HG02852 (cell line): ENCODE measurements around the gene MMP27.

Source experiments
- ATAC-seq: cut with Tn5 transposase; IDR thresholded peaks from one replicate; pipeline ENCODE4 v1.9.1; 2021; ENCODE audit warnings: mild to moderate bottlenecking, moderate library complexity; ENCODE audit not compliant: unreplicated experiment

Gene MMP27

DNA sequence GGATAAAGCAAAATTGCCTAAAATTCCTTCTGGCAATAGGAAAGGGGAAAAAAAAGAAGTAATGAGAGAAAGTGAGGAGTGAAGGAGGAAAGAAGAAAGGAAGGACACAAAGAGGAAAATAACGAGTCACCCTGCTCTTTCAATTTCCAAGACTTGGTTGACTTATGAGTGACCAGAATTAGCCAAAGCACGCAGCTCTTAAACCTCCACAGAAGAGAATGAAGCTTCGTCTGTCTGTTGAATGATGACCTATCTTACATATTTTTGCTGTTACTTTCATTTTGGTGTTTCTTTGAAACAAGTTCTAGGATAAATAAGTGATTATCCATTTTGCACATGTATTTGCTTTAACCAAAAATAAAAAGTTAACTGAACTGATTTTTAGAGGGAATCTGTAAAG lies 728 bp downstream of the MMP27 start:
- no peak for ATAC-seq

DNA sequence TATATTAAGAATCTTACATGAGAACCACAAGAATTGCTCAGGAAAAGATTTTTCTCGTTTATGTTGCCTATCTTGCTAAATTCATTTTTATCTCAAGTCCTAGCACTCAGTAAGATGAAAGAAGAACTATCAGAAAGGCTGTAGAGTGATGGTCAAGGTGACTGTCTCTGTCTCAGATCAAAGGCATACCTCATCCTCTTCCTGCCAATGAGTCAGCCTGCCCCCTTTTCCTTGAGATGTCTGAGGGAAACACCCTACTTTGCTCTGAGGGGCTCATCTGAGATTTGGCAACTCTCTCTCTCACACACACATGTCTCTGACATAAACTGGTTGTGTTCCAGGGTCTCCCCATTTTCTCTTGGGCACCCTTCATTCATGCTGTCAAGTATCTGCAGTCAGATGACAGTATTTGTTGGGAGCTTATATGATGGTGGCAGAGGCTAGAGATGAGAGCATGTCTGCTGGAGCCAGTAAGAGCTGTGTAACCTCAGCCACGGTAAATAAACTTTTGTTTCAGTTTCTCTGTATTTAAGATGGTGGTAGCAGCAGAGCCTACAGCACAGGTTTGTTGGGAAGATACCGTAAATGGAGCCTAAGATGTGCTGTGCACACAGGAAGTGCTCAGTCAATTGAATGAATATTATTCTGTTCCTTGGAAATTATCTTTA lies 1.6 kb downstream of the MMP27 start:
- no peak for ATAC-seq

DNA sequence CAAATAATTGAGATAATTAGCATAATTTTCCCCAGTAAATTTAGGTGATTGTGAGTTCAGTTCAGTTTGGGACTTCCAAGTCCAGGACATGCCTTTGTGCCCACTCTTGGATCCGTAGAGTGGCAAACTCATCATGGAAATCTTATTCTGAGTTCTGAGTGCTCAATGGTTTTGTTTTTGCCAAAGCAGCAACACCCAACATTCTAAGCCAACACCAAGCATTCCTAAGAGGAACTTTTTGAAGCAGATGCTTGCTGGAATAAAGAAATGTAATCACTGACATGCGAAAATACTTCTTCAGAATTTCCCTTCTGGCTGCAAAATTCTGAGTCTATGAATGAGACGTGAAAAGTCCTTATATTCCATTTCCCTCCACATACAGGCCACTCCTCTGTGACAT lies 10.4 kb downstream of the MMP27 start:
- ATAC-seq: no peak

DNA sequence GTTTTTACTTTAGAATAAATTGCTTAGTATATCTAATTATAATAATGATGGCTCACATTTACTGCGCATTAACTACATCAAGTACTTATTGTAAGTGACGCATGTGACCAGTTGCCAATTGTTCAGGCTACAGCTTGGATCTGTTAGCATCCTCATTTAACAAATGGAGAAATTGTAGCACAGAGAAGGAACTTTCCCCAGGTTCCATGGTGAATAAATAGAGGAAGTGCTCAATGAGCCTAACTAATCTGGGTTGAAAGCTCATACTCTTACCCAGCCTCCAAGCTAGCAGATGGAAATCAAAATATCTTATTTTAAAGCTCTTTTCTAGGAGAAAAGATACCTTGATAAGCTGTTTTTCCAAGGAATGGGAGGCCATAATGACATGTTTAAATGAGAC lies 19.8 kb downstream of the MMP27 start:
- no peak for ATAC-seq

DNA sequence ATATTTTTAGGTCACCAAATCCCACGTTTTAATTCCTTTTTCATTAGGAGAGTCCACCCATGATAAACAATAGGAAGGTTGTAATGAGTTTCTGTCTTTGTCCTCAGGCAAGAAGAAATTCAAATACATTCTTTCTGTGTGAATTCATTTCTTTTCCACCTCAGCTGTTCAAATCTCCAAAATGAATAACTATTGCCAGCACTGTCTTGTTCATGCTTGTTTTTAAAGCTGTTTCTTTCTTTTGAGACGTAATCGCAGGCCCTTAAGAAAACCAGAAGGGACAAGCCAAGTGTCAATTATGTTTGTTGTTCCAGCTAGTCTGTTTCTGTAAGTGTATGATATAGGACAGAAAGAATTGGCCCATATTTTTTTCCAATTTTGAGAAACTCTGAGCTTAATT lies 20.2 kb downstream of the MMP27 start:
- ATAC-seq: no peak

DNA sequence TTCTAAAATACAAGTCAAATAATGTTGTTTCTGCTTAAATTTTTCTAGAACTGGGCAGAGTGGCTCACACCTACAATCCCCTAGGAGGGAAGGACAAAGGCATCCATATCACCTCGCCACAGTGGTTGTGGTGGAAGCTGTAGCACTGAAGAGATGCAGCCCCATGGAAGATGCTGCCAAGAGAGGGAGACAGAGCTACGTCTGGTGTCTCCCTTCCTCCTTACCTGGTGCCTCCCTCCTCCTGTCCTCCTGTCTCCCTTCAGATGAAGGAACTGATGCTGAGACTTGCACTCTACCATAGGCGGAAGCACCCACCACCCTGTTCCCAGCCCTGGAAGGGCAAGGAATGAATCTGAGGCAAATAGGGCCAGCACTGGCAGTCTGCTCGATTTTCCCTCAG lies 22.3 kb downstream of the MMP27 start:
- ATAC-seq: no peak

DNA sequence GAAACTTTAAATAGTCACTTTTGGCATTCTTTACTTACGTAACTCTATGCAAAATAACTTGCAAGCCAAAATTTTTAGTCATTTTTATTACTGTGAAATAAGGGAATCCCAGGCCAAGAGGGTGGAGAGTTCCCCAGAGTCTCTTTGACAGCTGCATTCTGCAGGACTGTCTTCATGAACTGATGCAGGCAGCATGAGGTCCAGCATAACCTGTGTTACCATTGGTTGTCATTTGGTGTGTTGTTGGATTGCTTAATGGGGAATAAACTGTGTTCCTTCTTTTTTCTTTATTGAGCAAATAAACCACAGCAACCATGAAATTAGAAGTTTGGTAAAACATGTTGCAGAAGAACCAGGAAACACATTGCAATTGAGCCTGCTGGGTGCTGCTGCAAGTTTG lies 24.6 kb downstream of the MMP27 start:
- ATAC-seq: no peak

DNA sequence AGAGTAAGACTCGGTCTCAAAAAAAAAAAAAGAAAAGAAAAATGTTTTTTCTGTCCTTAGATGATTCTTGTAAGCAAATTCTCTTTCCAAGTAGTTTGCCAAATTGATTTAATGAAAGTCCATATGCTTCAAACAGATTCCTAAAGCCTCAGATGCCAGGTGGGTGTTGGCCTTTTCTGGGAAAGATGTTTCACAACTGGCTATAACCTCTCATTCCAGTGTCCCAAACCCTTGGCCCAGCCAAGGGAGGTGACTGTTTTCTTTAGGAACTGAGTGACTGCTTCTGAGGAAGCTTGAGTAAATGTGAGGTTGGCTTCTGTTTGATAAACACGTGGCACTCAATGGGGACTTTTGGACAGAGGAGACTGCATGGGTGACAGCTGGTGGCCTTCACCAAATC lies 27.5 kb downstream of the MMP27 start:
- no peak for ATAC-seq

DNA sequence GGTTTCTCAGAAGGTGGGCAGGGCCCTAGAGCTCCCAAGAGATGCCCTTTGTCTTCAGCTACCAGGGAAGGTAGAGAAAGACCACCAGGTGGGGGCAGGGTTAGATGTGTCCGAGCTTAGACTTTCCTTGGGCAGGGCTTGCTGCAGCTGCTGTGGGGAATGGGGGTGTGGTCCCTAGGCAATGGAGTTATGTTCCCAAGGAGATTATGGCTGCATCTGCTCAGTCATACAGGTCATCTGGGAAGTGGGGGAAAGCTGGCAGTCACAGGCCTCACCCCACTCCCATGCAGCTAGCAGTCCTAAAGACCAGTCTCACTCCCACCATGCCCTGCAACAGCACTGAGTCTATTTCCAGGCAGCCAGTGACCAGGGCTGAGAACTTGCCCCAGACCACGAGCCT lies 29.5 kb downstream of the MMP27 start:
- no peak for ATAC-seq

DNA sequence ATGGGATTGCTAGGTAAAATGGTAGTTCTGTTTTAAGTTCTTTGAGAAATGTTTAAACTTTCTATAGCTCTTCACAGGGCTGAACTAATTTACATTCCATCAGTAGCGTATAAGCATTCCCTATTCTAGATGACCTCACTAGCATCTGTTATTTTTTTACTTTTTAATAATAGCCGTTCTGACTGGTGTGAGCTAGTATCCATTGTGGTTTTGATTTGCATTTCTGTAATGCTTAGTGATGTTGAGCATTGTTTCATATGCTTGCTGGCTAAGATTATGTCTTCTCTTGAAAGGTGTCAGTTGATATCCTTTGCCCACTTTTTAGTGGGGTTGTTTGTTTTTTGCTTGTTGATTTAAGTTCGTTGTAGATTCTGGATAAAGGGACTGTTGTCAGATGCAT lies 35.9 kb downstream of the MMP27 start:
- ATAC-seq: peak; percentile 65

DNA sequence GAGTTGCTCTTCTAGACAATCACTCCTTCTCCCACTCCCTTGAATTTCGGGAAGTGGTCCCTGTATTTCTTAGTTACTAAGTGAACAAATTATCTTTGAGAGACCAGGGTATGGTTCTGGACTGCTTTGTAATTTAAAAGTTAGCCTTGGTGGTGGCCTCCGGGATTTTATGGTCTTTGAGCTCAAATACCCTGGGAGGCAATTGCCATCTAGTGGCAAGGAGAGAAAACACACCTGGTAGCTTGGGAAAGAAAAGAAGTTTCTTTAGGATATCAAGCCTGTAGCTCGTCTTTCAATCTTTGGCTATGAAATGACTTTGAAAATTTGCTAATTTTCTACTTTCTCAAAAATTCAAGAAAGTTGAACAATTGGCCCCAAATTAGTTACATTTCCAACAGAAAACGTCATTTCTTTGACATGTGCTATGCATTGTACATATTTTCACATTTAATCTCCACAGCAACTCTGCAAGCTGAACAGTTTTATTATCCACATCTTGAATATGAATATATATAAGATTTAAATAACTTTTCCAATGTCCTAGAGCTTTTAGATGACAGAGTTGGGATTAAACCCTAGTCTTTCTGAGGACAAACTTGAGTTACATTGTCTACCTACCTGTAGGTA lies 39.1 kb downstream of the MMP27 start:
- ATAC-seq: peak; percentile 48

DNA sequence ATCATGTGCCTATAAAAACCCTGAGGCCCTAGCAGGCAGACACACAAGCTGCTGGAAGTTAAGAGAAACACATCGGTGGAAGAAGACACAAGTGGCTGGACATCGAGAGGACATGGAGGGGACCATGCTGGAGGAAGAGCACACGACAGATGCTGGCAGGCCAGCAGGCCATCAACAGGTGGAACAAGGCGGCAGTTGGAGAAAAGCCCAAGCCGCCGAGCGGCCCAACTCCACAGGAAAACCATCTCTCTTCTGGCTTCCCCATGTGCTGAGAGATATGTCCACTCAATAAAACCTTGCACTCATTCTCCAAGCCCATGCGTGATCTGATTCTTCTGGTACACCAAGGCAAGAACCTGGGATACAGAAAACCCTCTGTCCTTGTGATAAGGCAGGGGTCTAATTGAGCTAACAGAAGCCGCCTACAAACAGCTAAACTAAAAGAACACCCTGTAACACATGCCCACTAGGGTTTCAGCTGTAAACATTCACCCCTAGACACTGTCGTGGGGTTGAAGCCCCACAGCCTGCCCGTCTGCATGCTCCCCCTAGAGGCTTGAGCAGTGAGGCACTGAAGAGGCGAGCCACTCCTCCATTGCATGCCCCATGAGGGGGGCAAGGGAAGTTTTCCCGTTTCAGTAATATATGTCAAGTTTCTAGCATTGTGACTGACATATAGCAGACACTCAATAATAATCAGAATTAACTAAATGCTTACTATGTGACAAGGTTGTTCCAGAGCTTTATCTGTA lies 41.4 kb downstream of the MMP27 start:
- ATAC-seq: no peak

DNA sequence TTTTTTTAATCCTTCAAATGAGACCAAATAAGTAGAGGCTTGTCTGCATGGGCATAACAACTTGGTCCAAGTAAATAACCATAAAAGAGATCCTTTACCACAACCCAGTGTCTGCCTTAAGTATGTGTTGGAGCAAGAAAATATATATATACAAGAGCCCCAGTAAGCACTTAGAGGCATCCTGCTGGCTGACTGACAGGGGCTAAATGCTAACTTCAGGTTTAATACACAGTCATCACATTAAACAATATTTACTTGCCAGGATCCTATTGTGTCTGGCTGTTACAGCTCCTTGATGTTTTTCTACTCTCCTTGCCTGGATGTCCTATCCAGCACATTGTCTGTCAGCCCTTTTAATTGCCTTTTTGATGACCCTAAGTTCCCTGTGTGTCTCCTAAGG lies 43.0 kb downstream of the MMP27 start:
- no peak for ATAC-seq

DNA sequence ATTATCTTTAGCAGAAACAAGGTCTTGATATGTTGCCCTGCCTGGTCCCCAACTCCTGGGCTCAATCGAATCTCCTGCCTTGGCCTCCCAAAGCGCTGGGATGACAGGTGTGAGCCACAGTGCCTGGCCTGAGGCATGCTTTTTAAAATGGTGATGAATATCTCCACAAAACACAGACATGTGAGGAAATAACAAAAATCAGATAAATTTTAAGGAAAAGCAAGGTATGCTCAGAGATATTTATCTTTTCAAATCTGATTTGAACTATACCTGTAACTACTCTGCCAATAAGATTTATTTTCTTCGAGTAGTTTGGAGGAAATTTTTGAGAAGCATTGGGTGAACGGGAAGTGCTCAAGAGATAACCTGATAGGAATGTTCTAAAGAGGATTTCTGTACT lies 44.5 kb downstream of the MMP27 start:
- ATAC-seq: no peak

DNA sequence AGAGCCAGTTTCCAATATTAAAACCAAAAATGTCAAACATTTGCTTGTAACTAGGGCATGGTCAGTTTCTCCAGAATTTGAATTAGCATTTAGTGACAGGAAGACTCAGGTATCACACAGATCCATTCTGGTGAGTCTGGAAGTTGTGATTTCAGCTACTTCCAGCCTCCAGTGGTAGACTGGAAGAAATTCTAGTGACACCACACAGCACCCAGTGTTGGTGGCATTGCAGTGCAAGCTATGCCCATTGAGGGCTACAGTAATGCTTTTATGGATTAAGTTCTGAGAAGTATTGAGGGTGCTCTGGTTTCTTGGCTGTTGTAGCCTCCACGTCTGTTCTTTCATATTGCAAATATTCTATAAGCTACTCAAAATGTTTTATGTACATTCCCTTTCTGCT lies 49.0 kb downstream of the MMP27 start:
- no peak for ATAC-seq

DNA sequence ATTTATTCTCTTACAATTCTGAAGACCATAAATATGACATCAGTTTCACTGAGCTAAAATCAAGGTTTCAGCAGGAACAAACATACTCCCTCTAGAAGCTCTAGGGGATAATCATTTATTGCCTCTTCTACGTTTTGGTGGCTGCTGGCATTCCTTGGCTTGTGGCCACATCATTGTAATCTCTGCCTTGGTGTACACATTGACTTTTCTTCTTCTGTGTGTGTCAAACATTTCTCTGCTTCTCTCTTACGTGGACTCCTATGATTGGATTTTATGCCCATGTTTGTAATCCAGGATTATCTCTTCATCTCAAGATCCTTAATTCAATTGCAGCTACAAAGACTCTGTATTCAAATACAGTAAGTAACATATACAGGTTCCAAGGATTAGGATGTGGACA lies 50.0 kb downstream of the MMP27 start:
- ATAC-seq: no peak

DNA sequence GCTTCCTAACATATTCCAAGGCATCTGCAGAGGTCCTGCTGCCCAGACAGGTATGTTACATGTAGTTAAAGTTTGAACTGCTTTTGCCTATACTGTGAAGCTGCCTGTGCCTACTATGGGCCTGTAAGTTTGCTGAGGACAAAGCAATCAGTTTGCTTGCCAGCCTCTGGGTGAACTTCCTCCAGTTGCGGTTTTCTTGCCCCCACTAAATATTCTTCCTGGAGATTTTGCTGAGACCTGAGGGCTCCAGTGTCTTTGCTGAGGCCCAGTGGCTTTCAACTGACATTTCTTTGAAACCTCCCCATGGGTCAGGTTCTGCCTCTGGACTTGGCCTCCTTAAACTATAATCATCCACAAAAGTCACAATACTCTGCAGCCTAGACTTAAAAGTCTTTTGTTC lies 50.8 kb downstream of the MMP27 start:
- ATAC-seq: no peak

DNA sequence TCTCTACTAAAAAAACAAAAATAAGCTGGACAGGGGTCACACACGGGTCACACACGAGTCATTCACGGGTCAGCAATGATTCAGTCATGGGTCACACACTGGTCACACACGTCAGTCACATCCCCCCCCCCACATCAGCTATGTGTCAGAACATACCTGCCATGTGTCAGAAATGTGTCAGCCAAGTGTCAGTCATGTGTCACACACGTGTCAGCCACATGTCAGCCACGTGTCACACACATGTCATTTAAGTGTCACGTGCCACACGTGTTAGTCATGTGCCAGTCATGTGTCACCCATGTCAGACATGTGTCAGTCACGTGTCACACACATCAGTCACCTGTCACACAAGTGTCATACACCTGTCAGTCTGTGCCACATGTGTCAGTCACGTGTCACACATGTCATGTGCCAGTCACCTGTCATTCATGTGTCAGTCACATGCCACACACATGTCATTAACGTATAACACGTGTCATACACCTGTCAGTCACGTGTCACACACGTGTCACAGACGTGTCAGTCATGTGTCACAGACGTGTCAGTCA lies 51.8 kb downstream of the MMP27 start:
- no peak for ATAC-seq

DNA sequence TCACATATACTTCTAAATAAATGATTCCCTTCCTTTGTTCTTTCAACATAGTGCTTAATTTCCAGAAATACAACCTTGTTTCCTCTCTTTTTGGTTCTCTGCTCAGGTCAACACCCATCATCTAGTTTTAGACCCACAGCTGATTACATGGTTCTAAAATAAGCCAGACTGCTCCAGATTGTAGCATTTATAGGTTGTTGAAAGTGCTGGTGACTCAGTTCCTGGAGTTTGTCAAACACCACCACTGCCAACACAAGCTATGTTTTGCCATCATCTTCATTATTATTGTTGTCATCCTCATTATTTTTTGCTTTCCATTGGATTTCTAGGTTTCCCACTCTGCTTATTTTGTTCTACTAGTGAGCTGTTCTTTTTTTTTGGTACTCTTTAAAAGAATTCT lies 58.1 kb downstream of the MMP27 start:
- no peak for ATAC-seq

DNA sequence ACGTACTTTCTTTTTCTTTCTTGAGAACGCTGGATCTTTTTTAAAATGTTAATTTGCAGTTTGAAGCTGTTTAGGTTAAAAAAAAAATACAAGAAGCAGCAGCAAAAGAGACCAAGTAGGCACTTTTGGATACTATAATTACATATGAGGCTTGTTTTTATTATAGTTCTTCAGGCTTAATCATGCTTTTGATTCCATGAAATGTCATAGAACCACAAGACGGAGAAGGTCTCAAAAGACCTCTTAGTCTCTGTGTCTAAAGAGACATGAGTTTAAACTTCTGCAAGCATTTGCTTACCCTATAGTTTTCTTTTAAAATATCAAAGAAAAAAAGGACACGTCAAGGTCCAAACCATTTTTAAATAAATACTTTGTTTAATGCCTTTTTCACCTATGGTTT lies 61.6 kb downstream of the MMP27 start:
- ATAC-seq: no peak
